GM19025 (cell line): Measurements from ENCODE around the gene SLC25A27.

Experiments
- ATAC-seq: cut with Tn5 transposase; IDR thresholded peaks from one replicate; pipeline ENCODE4 v1.9.1; 2021; ENCODE audit warnings: mild to moderate bottlenecking, low read depth, moderate library complexity; ENCODE audit not compliant: unreplicated experiment

SLC25A27 gene

DNA sequence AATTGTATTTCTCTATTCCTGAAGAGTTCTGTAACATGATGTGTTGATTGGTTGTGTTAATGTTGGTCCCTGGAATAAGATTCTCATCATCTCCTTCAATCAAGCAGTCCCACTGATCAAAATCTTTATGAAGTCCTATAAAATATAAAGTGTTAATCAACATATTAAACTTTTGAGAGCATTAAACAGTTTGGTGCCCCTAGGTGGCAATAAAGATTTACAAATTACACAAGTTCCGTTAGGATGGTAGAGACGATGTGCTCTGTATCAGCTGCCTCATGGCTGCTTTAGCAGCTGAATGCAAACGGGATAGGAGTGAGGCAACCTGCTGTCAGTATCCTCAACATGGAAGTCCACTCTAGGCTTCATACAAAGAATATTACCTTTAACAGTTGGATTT, 51.8 kb downstream of the SLC25A27 start:
- no peak for ATAC-seq

GRCh38 chr6:46706464-46706863, 53.7 kb downstream of the SLC25A27 start:
- no peak for ATAC-seq

- no peak for ATAC-seq
Observed at GRCh38 chr6:46711491-46711890, 58.7 kb downstream of the SLC25A27 start.

GRCh38 chr6:46715141-46715540, 62.4 kb downstream of the SLC25A27 start:
- no peak for ATAC-seq

GRCh38 chr6:46719099-46719498, 66.3 kb downstream of the SLC25A27 start:
- ATAC-seq: no peak

GRCh38 chr6:46720401-46720800, 67.6 kb downstream of the SLC25A27 start:
- no peak for ATAC-seq
